ENCODE results near the gene PGBD5. TPM values are rescaled to one million over a fixed set of nuclear protein-coding genes. Genes with fewer than 3 reads are reported as not detected.

The PGBD5 gene
- total and polyA plus RNA-seq, 2 donors (not counting 1 experiment from before 2014, with no cell fraction given), result 0.10 to 0.17 TPM

- peak; percentile 65 to 96 for DNase-seq (ENCODE audit: low read depth in 2 of 2)
- Histone ChIP-seq H3K4me1 (ENCODE audit: control insufficient read depth, extremely low read depth, insufficient read depth, low read length) (no peaks in the 10 kb centered on the region), H4K20me1 (ENCODE audit: control insufficient read depth, extremely low read depth, insufficient read depth, low read length) (no peaks in the 10 kb centered on the region), H3K4me2 (ENCODE audit: extremely low read depth, insufficient read depth, low read length) (no peak overlapping the region), H3K27ac (ENCODE audit: insufficient read depth, low read length) (no peak overlapping the region), H3K4me3 (replicated peaks in 1 of 4; ENCODE audit: control extremely low read depth in 1 of 4, insufficient read depth in 1 of 4, low read depth in 3 of 4, low read length in 4 of 4) (no peak overlapping the region), H3K9me3 (ENCODE audit: control insufficient read depth, insufficient read depth, low read depth, low read length) (no peaks in the 10 kb centered on the region), H2AFZ (ENCODE audit: low read length) (no peak overlapping the region), H3K36me3 (ENCODE audit: control insufficient read depth, insufficient read depth, low read length) (no peaks in the 10 kb centered on the region), H3K27me3 (ENCODE audit: control insufficient read depth, insufficient read depth, low read length) (no peaks in the 10 kb centered on the region), H3K9ac (ENCODE audit: insufficient read depth, low read length) (no peak overlapping the region), H3K79me2 (ENCODE audit: control insufficient read depth, insufficient read depth, low read length) (no peaks in the 10 kb centered on the region)
- no peak for TF ChIP-seq EZH2 (IDR thresholded peaks at IDR 0.05; ENCODE audit: low read length, missing control alignments)
- no peak for TF ChIP-seq CTCF (conservative IDR thresholded peaks at IDR 0.05 in 1 of 2, IDR thresholded peaks at IDR 0.05 in 1 of 2; ENCODE audit: low read depth in 1 of 2, low read length in 2 of 2)
Measured at GRCh38 chr1:230308039-230308438, 118.1 kb downstream of the PGBD5 start.

- no peaks in the 10 kb centered on the region for H4K20me1 ChIP-seq (ENCODE audit: control insufficient read depth, extremely low read depth, insufficient read depth, low read length)
- H3K79me2 ChIP-seq (ENCODE audit: control insufficient read depth, insufficient read depth, low read length), result no peaks in the 10 kb centered on the region
- no peak overlapping the region for H3K27ac ChIP-seq (ENCODE audit: insufficient read depth, low read length)
- no peaks in the 10 kb centered on the region for H3K4me1 ChIP-seq (ENCODE audit: control insufficient read depth, extremely low read depth, insufficient read depth, low read length)
- H3K4me3 ChIP-seq (replicated peaks in 1 of 4; ENCODE audit: control extremely low read depth in 1 of 4, insufficient read depth in 1 of 4, low read depth in 3 of 4, low read length in 4 of 4), result no peak overlapping the region
- H3K27me3 ChIP-seq (ENCODE audit: control insufficient read depth, insufficient read depth, low read length), result no peaks in the 10 kb centered on the region
- H3K4me2 ChIP-seq (ENCODE audit: extremely low read depth, insufficient read depth, low read length), result no peak overlapping the region
- no peaks in the 10 kb centered on the region for H3K9me3 ChIP-seq (ENCODE audit: control insufficient read depth, insufficient read depth, low read depth, low read length)
- no peak overlapping the region for H2AFZ ChIP-seq (ENCODE audit: low read length)
- peak in 1 of 2 donors; percentile 54 for DNase-seq (ENCODE audit: low read depth in 2 of 2)
- no peak overlapping the region for H3K9ac ChIP-seq (ENCODE audit: insufficient read depth, low read length)
- no peaks in the 10 kb centered on the region for H3K36me3 ChIP-seq (ENCODE audit: control insufficient read depth, insufficient read depth, low read length)
- no peak for TF ChIP-seq EZH2 (IDR thresholded peaks at IDR 0.05; ENCODE audit: low read length, missing control alignments)
- TF ChIP-seq CTCF (conservative IDR thresholded peaks at IDR 0.05 in 1 of 2, IDR thresholded peaks at IDR 0.05 in 1 of 2; ENCODE audit: low read depth in 1 of 2, low read length in 2 of 2), result no peak
Measured at GRCh38 chr1:230307213-230307612, 118.9 kb downstream of the PGBD5 start.

GRCh38 chr1:230306169-230306568, 120.0 kb downstream of the PGBD5 start:
- Histone ChIP-seq H2AFZ (ENCODE audit: low read length) (no peak overlapping the region), H3K9ac (ENCODE audit: insufficient read depth, low read length) (no peak overlapping the region), H3K27me3 (ENCODE audit: control insufficient read depth, insufficient read depth, low read length) (no peaks in the 10 kb centered on the region), H4K20me1 (ENCODE audit: control insufficient read depth, extremely low read depth, insufficient read depth, low read length) (no peaks in the 10 kb centered on the region), H3K4me2 (ENCODE audit: extremely low read depth, insufficient read depth, low read length) (no peak overlapping the region), H3K36me3 (ENCODE audit: control insufficient read depth, insufficient read depth, low read length) (no peaks in the 10 kb centered on the region), H3K4me1 (ENCODE audit: control insufficient read depth, extremely low read depth, insufficient read depth, low read length) (no peaks in the 10 kb centered on the region), H3K79me2 (ENCODE audit: control insufficient read depth, insufficient read depth, low read length) (no peaks in the 10 kb centered on the region), H3K4me3 (replicated peaks in 1 of 4; ENCODE audit: control extremely low read depth in 1 of 4, insufficient read depth in 1 of 4, low read depth in 3 of 4, low read length in 4 of 4) (no peak overlapping the region), H3K27ac (ENCODE audit: insufficient read depth, low read length) (no peak overlapping the region), H3K9me3 (ENCODE audit: control insufficient read depth, insufficient read depth, low read depth, low read length) (no peaks in the 10 kb centered on the region)
- DNase-seq (ENCODE audit: low read depth in 2 of 2), result no peak
- TF ChIP-seq CTCF (conservative IDR thresholded peaks at IDR 0.05 in 1 of 2, IDR thresholded peaks at IDR 0.05 in 1 of 2; ENCODE audit: low read depth in 1 of 2, low read length in 2 of 2), result no peak
- TF ChIP-seq EZH2 (IDR thresholded peaks at IDR 0.05; ENCODE audit: low read length, missing control alignments), result no peak

Measured in fibroblast of lung (primary cell).